NCI-H187 (cell line): Measurements from ENCODE around the gene VSIG10L2.

Source experiments
- DNase-seq, 2 experiments: peaks; one replicate each; lab custom pipeline; 2025; lab: John Stamatoyannopoulos, UW

Gene VSIG10L2

DNA sequence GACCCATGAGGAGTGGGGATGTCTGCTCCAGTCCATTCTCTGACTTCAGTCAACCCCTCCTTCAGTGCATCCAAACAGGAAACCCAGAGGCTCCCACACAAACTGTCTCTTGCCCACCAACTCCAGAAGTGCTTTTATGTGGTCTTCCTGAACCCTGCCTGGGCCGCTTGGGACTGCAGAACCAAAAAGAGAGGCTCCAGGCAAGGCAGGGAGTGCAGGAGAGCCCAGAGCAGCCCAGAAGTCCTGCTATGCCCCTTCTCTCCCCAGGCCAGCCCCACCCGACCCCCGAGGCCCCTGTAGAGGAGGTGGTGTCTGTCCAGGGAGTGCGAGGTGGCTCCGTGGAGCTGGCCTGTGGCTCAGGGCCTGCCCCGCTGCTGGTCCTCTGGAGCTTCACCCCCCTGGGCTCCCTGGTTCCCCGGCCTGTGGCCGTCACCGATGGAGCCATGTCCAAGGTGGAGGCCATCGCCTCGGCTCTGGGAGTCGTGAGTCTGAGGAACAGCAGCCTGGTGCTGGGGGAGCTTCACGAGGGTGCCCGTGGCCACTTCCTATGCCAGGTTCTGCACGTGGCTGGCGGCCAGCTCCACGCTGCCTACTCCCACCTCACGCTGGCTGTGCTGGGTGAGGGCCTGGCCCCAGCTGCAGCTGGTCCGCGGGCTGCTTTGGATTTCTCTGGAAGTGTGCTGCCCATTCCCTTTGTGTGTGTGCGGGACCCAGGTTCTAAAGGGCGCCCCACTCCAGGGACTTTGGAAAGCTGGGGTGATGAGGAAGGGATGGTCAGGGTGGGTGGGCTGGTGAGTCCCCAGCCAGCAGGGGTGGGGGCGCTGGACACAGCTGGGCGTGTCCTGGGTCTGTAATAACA, 1.8 kb downstream of the VSIG10L2 start:
- DNase-seq = no peak

DNA sequence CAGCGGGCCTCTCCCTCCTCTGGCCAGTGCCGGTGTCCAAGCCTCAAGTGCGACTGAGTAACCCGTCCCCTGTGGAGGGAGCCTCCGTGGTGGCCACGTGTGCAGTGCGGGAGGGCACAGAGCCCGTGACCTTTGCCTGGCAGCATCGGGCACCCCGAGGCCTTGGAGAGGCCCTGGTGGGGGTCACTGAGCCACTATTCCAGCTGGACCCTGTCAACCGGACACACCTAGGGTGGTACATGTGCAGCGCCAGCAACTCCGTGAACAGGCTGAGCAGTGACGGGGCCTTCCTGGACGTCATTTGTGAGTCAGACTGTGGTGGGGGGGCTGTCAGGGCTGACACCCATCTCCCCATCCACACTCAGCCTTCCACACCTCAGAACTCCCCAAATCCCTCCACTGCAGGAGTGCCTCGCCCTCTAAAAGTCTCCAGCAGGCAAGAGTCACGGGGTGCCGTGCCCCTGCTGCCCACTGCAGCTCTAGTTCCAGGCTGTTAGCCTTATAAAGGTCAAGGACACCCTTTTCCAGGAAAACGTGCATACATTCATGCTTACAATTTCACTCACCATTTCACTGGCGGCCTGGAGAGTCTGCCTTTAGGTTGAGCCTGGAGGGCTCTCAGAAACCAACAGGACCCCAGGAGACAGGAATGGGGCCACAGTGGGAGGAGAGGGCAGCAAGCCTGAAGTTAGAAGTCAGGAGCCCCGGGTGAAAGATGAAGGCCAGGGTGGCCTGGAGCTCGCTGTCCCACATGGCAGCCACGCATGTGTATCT, 2.6 kb downstream of the VSIG10L2 start:
- no peak for DNase-seq

DNA sequence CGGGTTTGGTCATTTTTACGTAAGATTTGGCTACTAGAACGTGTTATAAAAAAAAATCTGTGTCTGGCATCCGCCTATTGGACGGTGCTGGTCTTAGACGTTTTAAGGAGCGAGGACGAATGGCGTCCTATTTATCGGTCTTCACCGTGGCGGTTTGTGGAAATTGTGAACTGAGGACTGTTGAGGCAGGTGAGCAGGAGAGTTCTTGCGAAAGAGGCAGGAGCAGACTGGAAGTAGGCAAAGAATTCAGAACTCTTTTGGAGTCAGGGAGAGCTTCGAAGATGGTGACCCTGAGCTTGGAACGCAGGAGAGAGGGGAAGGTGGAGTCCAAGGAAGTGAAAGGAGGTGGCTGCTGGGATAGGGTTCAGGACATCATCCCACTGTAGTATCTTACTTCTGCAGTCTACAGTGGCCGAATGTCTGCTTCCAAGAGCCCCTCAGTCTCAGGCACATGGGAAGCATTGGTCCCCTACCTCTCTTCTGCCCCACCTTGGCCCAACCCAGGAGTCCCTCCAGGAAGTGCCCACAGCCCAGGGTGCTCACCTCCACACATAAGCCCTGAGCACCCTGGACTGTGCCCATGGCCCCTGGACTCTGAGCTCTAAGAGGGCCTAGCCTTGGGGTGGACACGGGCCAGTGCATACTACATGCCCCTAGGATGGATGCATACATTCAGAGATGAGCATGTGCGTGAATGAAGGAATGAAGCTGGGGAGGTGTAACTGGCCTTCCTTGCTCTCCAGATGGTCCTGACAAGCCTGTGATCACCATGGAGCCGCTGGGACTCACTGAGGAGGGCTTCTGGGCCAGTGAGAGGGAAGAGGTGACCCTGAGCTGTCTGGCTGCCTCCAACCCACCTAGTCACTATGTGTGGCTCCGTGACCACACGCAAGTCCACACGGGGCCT, 3.7 kb downstream of the VSIG10L2 start:
- no peak for DNase-seq

DNA sequence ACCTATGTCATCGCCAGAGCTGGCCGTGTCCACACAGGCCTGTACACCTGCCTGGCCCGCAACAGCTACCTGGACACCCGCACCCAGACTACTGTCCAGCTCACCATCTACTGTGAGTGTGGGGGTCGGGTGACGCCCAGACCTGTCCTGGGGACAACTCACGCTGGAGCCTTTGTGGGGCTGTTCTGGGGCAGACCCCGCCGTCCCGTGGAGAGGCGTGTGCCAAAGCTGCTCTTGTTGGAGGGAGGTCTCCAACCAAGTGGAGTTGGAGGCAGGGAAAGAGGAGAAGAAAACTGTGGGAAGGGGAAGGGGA, 4.3 kb downstream of the VSIG10L2 start:
- no peak for DNase-seq

DNA sequence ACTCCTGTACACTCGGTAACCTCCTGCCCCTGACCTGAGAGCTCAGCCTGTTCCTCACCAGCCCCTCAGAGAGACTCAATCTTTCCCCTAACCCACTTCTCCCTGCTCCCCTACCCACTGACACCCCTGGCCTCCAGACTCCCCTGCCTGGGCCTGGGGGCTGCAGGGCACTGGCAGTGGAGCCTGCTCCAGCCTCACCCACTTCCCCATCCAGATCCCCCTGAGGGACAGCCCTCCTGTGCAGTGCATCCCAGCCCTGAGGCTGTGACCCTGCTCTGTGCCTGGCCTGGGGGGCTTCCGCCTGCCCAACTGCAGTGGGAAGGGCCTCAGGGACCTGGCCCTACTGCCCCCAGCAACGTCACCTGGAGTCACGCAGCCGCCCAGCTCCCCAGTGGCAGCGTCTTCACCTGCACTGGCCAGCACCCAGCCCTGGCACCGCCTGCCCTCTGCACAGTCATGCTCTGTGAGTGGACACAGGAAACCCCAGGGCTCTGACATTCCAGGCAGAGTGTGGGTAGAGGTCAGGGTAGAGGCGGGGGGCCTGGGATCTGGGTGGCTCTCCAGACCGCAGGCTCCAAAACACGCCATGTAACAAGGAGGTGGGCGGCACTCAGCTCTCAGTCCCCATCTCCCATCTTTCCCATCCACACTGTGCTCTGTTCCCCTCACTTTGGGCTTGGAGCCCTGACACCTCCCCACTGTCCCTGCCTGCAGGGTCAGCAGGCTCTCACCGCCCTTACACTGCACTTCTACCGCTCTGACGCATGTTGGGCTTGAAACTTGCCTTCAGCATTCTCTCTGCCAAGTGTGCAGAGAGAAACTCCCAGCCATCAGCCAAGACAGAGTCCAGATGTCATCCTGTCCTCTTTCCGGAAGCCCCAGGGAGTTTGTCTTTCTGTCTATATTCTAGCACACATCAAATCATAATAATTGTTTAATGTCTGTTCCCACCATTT, 5.1 kb downstream of the VSIG10L2 start:
- no peak for DNase-seq

DNA sequence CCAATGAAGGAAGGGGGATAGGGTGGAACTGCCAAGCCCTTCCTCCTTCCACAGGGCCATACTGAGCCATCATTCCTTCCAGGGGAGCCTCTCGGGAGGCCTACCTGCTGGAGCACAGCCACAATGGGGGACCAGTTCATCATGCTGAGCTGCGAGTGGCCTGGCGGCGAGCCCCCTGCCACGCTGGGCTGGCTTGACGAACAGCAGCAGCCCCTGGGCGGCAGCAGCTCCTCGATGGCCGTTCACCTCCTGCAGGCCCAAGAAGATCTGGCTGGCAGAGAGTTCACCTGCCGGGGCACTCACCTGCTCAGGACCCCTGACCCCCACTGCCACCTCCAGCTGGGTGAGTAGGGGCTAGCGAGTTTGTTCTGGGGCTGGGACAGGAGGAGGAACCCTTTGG, 5.9 kb downstream of the VSIG10L2 start:
- no peak for DNase-seq

DNA sequence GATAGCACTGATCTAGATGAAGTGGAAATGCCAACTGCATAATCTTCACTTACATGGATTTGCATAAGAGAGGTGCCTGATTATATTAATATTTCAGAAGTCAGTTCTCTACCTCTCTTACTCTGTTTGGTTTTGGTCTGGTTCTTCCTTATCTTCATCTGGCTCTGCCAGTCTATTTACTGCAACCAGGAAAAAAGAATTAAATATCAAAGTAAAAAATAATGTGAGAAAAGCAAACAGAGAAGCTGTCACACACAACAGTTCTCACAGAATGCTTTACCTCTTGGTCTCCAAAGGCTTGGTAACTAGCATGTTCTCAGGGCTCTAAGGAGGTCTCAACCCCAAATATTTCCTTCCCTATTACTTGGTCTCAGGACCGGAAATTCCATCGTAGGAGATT, 6.7 kb downstream of the VSIG10L2 start:
- DNase-seq = no peak

DNA sequence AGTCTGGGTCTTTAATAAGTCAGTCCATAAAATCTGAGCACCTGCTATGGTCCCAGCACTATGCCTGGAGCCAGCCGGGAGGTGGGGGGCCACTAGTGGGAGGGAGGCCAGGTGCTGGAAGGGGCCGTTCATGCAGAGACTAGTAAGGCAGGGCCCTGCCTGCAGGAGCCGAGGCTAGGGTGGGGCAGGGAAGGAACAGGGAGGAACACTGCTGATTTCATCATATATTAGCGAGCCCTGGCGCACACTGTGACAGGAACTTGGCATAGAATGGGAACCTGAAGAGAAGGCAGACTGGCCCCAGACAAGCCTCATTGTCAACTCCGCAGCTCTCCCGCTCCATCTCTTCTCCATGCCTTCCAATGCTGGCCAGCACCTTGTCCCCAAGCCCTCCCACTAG, 7.1 kb downstream of the VSIG10L2 start:
- DNase-seq = no peak

DNA sequence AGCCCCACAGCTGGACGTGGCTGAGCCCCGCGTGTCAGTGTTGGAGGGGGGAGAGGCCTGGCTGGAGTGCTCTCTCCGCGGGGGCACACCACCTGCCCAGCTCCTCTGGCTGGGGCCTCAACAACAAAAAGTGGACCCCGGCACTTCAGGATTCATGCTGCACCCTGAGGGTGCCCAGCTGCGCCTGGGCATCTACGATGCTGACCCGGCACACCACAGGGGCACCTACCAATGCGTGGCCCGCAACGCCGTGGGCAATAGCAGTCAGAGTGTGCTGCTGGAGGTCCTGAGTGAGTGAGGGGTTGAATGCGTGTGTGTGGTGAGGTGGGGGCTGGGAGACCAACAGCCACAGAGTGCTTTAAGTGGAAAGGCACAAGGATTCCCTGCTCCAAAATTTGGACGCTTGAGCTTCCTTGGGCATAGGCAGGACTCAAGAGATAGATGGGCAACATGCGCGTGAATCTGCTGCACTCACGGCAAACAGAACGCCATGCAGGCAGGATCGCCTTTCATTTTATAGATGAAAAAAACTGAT, 7.6 kb downstream of the VSIG10L2 start:
- no peak for DNase-seq

DNA sequence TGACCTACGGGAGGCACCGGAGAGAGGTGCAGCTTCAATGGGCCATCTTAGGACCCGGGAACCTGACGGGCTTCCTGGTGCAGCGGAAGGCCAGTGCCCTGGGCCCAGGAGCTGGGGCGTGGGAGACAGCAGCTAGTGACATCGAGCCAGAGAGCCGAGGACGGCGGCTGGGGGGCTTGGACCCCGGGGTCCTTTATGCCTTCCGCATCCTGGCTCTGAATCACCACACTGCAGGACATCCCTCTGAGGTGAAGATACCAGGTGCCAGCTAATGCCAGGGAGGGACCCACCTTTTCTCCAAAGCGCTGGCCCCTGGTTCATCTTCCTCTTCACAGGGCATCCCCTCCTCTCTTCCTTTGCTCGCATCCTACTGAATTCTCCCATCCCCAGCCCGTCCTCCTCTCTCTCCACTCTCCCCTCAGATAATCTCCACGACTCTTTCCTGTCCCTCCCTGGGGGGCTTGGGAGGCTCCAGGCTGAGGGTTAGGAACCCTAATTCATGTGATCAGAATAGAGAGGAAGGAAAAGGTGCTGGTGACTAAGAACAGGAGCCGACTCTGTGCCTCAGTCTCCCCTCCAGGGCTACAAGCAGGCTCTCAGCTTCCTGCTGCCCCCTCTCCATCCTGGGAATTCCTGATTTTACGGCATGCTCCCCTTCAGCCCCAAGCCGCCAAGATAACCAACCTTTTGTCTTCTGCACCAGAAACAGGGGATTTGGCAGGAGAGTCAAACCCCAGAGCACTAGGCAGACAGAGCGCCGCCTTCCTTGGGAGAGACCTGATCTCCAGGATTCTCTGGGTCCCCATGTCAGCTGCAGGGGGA, 8.5 kb downstream of the VSIG10L2 start:
- DNase-seq = no peak

DNA sequence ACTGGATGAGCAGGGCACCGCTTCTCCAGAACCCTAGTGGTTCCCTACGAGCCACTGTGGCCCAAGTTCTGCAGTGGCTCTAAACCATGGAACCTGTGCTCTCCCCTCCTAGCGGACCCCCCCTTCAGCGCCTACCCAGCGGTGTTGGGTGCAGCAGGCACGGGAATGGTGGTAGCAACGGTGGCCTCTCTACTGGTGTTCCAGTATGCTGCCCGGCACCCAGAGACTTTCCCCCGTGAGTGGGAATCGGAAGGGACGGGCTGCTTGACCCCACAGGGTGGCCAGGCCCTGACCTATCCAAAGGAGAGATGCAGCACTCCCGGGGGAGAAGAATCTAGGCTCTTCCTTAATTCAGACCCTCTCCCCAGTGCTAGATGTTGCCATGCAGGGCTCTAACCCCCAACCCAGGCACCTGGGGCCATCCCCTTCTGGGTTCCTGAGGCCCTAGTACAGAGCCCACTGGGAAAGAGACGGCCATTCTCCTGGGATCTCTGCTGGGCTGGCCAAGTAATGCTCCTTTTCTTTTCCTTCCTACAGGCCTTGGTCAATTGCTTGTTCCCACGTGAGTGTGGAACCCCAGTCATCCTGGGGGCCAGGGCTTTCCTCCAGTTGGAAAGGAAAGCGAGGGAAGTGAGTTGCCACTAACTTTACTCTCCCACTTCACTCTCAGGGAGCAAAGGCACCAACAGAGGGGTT, 9.2 kb downstream of the VSIG10L2 start:
- no peak for DNase-seq

DNA sequence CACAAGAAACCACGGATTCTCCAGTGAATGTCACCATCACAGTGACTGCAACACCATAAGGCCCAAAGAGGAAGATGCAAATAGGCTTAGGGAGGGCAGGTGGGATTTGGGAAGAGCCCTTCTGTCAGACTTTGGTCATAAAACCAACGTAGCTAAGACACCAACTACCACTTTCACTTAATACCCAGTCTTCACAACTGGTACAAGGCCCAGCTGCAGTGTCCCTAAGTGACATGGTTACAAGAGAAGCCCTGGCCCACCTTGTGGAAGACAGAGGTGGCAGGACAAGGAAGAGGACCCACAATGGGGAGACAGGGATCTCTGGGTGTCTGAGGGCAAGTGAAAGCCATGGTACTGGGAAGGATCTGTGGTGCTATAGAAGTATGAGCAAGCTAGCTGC, 10.0 kb downstream of the VSIG10L2 start:
- no peak for DNase-seq

DNA sequence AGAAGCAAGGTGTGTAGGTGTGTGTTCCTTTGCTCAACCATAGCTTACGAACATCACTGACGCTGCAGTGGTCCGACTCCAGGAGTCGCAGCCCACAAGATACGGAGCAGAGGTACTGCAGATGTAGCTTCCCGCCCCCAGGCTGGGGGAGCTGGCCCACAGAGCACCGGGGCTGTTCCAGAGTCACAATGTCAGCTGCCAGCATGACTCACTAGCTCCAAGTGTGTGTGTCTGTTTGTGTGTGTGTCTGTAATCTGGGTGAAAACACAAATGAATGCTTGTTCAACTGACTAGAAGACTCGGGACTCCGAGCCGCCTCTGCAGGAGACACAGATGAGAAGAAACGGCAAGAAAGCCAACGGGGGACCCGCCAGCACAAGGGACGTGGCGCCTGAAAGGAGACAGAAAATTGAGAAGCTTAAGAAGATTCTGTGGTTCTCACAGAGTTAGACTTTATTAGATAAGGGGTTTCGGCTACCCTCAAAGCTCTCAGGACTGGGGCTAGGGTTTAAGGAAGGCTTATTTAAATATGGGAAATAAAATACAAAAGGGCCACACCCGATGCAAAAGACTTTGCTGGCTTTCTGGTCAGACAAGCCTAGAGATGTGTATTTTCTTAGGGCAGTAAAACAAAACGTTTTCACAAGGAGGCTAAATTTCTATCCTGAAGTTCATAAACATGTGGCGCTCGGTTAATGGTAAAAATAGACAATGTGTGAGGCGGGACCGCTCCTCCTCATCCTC, 10.7 kb downstream of the VSIG10L2 start:
- DNase-seq = no peak

DNA sequence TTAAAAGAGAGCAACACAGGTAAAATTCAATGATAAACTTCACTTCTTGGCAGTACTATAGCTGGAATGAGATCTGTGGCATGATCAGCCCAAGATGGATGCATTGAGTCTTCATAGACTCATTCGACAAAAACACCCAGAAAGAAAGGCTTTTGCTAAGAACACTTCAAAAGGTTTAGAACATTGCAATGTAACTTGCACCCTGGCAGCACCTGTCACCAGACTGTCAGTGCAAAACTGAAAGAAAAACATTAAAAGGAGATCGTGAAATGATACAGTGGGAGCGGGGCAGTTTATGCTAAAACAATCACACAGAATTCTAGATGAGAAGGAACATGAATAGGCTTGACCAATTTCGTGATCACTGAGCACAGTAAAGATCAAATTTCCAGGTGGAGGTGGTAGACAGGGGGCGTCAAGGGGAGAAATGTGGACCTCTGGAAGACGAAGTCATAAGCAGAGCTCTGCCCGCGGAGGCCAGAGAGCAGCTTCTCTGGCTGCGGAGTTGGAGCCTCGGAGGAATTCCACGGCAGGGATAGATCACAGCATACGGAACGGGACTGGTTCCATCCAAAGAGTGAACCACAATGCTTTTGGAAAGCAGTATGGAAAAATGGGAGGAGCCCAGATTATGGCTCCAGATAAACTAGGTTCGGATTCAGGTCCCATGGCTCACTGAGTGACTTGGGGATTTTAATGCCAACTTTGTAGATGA, 11.9 kb downstream of the VSIG10L2 start:
- DNase-seq = no peak

DNA sequence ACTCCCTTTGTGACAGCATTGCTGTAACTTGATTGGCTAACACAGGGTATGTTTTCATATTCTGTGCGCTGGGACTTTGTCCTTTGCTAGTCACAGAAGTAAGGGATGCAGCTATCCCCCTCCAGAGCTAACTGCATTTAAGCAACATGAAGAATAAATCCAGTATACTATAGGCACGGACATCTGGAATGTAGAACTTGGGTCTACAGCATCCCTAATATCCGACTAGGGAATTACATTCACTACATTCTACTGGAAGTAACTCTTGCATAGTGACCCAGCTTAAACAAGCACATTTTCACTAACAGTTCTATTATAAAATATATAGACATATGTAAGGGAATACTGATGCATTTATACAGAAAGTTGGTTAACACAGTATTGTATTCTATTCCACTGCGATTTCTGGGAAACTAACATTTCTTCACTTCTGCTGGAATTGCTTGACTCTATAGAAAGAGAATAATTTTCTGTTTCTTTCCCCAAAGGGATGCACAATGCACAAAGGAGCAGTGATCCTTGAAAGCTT, 13.1 kb downstream of the VSIG10L2 start:
- DNase-seq = no peak

DNA sequence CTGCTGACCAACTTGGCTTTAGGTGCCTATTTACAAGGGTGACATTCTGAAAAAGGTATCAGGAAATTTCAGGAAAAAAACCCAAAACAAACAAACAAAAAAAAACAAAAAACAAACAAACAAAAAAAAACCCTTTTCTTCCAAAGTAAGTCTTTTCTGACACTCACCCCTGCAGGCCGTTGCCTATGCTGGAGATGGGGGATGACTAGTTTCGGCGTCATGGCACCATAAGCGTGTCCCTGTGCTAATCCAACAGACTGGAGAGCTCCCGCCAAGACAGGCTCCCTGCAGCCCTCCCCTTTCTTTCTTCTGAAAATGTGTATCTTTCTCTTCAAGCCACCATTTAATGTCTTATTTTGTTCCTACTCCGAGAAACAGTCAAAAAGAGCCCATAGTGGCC, 13.7 kb downstream of the VSIG10L2 start:
- no peak for DNase-seq

DNA sequence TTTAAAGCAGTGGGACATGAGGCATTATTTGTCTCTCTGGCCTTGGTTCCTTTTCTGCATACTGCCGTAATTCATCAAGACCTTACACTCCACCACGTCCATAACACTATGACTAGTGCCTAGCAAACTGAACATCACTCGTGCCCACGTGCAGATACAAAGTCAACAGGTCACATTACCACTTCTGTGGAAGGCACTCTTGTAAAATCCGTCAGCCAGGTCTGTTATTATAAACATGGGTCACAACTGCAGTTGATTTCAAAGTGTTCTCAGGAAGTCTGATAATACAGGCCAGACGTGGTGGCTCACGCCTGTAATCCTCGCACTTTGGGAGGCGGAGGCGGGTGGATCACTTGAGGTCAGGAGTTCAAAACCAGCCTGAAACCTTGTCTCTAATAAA, 14.1 kb downstream of the VSIG10L2 start:
- DNase-seq = no peak

DNA sequence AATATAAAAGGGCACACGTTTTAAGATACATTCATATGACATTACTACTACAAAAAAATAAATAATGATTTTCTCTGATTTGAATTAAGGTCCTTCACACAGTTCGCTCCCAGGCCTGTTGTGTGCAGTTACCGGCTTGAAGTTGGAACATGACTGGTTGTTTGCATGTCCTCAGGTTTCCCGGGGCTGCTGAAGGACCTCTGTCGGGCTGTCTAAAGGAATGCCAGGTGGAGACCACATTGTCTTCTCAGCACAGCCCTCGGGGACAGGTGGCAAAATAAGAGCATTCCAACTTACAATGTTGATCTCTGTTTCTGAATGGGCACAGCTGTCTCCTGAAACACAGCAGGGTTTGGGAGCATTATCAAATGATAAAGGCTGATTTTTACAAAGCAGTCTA, 14.9 kb downstream of the VSIG10L2 start:
- DNase-seq = no peak
